Measurements from ENCODE around the gene CYP19A1. TPM values are rescaled to one million over a fixed set of nuclear protein-coding genes. Genes with fewer than 3 reads are reported as not detected.

The CYP19A1 gene
- total RNA-seq, 1 donor from 2014 or later: not detected

DNA sequence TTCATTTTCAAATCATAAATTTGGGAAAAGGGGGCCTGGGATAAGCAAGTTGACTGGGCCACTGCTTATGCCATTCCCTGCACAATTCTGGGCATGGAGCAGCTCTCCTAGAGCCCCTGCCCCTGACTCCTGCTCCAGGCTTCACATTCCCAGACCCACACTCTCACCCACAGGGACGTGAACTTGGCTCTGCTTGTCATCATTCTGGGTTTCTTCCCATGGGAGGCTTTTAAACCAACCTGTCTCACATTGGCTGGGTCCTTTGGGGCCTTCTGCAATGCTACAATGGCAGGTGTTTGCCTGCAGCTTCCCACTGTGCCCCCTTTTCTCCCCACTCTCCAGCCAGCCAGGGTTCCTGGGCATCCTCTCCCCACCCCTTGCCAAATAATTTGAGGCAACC, 49.1 kb downstream of the CYP19A1 start:
- TF ChIP-seq, protein P1, sequence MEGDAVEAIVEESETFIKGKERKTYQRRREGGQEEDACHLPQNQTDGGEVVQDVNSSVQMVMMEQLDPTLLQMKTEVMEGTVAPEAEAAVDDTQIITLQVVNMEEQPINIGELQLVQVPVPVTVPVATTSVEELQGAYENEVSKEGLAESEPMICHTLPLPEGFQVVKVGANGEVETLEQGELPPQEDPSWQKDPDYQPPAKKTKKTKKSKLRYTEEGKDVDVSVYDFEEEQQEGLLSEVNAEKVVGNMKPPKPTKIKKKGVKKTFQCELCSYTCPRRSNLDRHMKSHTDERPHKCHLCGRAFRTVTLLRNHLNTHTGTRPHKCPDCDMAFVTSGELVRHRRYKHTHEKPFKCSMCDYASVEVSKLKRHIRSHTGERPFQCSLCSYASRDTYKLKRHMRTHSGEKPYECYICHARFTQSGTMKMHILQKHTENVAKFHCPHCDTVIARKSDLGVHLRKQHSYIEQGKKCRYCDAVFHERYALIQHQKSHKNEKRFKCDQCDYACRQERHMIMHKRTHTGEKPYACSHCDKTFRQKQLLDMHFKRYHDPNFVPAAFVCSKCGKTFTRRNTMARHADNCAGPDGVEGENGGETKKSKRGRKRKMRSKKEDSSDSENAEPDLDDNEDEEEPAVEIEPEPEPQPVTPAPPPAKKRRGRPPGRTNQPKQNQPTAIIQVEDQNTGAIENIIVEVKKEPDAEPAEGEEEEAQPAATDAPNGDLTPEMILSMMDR (IDR thresholded peaks at IDR 0.05; ENCODE audit: partially characterized antibody, unreplicated experiment): no peak
- Mint-ChIP-seq H3K27ac (ENCODE audit: unreplicated experiment) (no peak overlapping the region), H3K36me3 (ENCODE audit: unreplicated experiment) (no peaks in the 10 kb centered on the region), H3K27me3 (ENCODE audit: unreplicated experiment) (peaks cover 16% of the 10 kb centered on the region), H3K9me3 (ENCODE audit: unreplicated experiment) (peaks cover 8% of the 10 kb centered on the region), H3K4me1 (ENCODE audit: low read depth, unreplicated experiment) (peaks cover 30% of the 10 kb centered on the region), H3K4me3 (ENCODE audit: unreplicated experiment) (no peak overlapping the region)
- DNase-seq: no peak

DNA sequence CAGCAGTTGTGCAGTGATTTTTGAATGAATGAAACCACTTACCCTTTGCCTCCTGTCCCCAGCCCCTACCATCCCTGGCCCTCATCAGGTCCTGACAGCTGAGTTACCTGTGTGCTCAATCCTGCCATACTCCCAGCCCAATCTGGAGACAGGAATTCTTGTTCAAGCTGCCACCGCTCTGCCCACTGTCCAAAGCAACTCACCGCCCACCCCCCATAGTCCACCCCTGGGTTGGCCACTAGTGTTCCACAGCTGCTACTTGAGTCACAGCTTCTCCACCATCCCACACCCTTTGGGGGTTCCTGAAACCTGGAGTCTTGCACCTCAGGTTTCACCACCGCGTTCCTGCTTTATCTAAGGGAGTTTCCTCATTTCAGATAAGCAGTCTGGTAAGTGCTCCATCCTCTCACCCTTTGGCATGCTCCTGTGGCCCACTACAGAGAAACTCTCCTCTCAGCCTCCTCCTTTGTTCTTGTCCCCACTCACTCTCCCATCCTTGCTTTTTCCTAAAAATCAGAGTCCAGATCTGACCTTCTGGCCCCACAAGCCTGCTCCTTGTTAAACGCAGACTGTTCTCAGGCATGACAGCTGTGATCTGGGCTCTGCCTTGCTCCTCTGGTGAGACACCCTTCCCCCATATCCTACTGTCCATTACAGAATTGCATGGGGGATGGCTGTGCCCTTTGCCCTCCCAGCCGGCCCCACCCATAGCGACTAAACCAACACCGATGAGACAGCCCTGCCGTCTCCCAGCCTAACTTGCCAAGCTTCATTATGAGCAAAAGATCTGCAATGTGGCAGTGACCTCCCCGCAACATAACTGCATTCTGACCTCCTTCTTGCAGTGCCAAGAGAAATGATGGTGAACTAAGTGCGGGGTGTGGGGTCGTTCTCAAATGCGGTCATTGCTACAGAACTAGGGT, 50.0 kb downstream of the CYP19A1 start:
- H3K9me3 Mint-ChIP-seq (ENCODE audit: unreplicated experiment): peaks cover 8% of the 10 kb centered on the region
- TF ChIP-seq, protein P1 (IDR thresholded peaks at IDR 0.05; ENCODE audit: partially characterized antibody, unreplicated experiment): no peak
- H3K4me1 Mint-ChIP-seq (ENCODE audit: low read depth, unreplicated experiment): peaks cover 30% of the 10 kb centered on the region
- DNase-seq: peak; percentile 46
- peak overlapping the region; percentile 92 for H3K27ac Mint-ChIP-seq (ENCODE audit: unreplicated experiment)
- H3K27me3 Mint-ChIP-seq (ENCODE audit: unreplicated experiment): peaks cover 14% of the 10 kb centered on the region
- H3K36me3 Mint-ChIP-seq (ENCODE audit: unreplicated experiment): no peaks in the 10 kb centered on the region
- H3K4me3 Mint-ChIP-seq (ENCODE audit: unreplicated experiment): peak overlapping the region; percentile 53

- DNase-seq: no peak
- Mint-ChIP-seq H3K36me3 (ENCODE audit: unreplicated experiment) (no peaks in the 10 kb centered on the region), H3K4me3 (ENCODE audit: unreplicated experiment) (no peak overlapping the region), H3K9me3 (ENCODE audit: unreplicated experiment) (peaks cover 7% of the 10 kb centered on the region), H3K4me1 (ENCODE audit: low read depth, unreplicated experiment) (peaks cover 35% of the 10 kb centered on the region), H3K27me3 (ENCODE audit: unreplicated experiment) (peaks cover 12% of the 10 kb centered on the region), H3K27ac (ENCODE audit: unreplicated experiment) (no peak overlapping the region)
- TF ChIP-seq, protein P1 (IDR thresholded peaks at IDR 0.05; ENCODE audit: partially characterized antibody, unreplicated experiment): no peak
These were observed 51.6 kb downstream of the CYP19A1 start for GRCh38 chr15:51286816-51287215.

- peaks cover 7% of the 10 kb centered on the region for H3K27me3 Mint-ChIP-seq (ENCODE audit: unreplicated experiment)
- H3K27ac Mint-ChIP-seq (ENCODE audit: unreplicated experiment): no peak overlapping the region
These were observed 53.0 kb downstream of the CYP19A1 start for GRCh38 chr15:51285399-51285798.

More at GRCh38 chr15:51285399-51285798, 53.0 kb downstream of the CYP19A1 start:
- TF ChIP-seq, protein P1 (IDR thresholded peaks at IDR 0.05; ENCODE audit: partially characterized antibody, unreplicated experiment): no peak
- Mint-ChIP-seq H3K36me3 (ENCODE audit: unreplicated experiment) (no peaks in the 10 kb centered on the region), H3K4me3 (ENCODE audit: unreplicated experiment) (no peak overlapping the region), H3K9me3 (ENCODE audit: unreplicated experiment) (peaks cover 7% of the 10 kb centered on the region), H3K4me1 (ENCODE audit: low read depth, unreplicated experiment) (peaks cover 36% of the 10 kb centered on the region)
- DNase-seq: no peak
